SK-N-SH (cell line): ENCODE results near the gene ELOVL3. TPM values are rescaled to one million over a fixed set of nuclear protein-coding genes. Genes with fewer than 3 reads are reported as not detected.

Experiments
- CTCF ChIA-PET: fragments of 300-600, 350-600 bp; formaldehyde crosslinking; extraction: SDS; loops from one replicate; lab custom pipeline; 2021; lab: Yijun Ruan, JAX
- POLR2A ChIA-PET: fragments of 350-600 bp; sonication (Branson Sonifier 250); formaldehyde crosslinking; extraction: SDS; loops from one replicate; lab custom pipeline; 2020; ENCODE audit warnings: antibody characterized with exemption, inconsistent platforms; lab: Yijun Ruan, JAX
- DNase-seq: peaks from one replicate; pipeline ENCODE4 v3.0.0; 2012
- H2AFZ ChIP-seq: fragments of 200-600 bp; sonication (generic); 2 replicates; pipeline ENCODE4 v1.8.1; 2016; ENCODE audit warnings: antibody characterized with exemption, mild to moderate bottlenecking, low read depth
- H3F3A ChIP-seq: fragments of 200-600 bp; sonication (generic); replicated peaks from 2 replicates; pipeline ENCODE3; 2016; ENCODE audit warnings: antibody characterized with exemption, mild to moderate bottlenecking; ENCODE audit not compliant: insufficient read depth
- H3K27ac ChIP-seq, 2 experiments: fragments of 200-500 bp in 1 of 2; fragments of 200-600 bp in 1 of 2; sonication (Bioruptor generic) in 1 of 2; sonication (generic), shearing (Covaris generic) in 1 of 2; 2 replicates each; pipeline versions ENCODE4 v1.5.1 to v1.6.1; 2014 to 2016; ENCODE audit warnings: low read depth in 2 of 2, inconsistent platforms in 1 of 2, low read length in 1 of 2, mild to moderate bottlenecking in 1 of 2, mixed read lengths in 1 of 2
- H3K27me3 ChIP-seq: fragments of 200-600 bp; sonication (generic), shearing (Covaris generic); 2 replicates; pipeline ENCODE4 v1.6.1; 2016; ENCODE audit warnings: mixed run types; ENCODE audit not compliant: insufficient read depth
- H3K36me3 ChIP-seq, 2 experiments: fragments of 200-500 bp in 1 of 2; fragments of 200-600 bp in 1 of 2; sonication (Bioruptor generic) in 1 of 2; sonication (generic) in 1 of 2; replicated peaks in 1 of 2; 2 replicates each; pipeline versions ENCODE3 to v1.5.1; 2014 to 2016; ENCODE audit warnings: low read length in 1 of 2, mild to moderate bottlenecking in 1 of 2; ENCODE audit not compliant: insufficient read depth in 2 of 2, control insufficient read depth in 1 of 2
- H3K4me1 ChIP-seq, 2 experiments: fragments of 200-500 bp in 1 of 2; fragments of 200-600 bp in 1 of 2; sonication (Bioruptor generic) in 1 of 2; sonication (generic), shearing (Covaris generic) in 1 of 2; 2 replicates each; pipeline versions ENCODE4 v1.5.1 to v1.6.1; 2014 to 2016; ENCODE audit warnings: low read depth in 1 of 2, low read length in 1 of 2, mixed run types in 1 of 2; ENCODE audit not compliant: insufficient read depth in 2 of 2, control insufficient read depth in 1 of 2
- H3K4me2 ChIP-seq: fragments of 200-600 bp; sonication (generic), shearing (Covaris generic); 2 replicates; pipeline ENCODE4 v1.6.1; 2017; ENCODE audit warnings: mixed run types
- H3K4me3 ChIP-seq, 2 experiments: fragments of 200-500 bp in 1 of 2; fragments of 200-600 bp in 1 of 2; sonication (Bioruptor generic) in 1 of 2; sonication (generic), shearing (Covaris generic) in 1 of 2; 2 replicates each; pipeline versions ENCODE4 v1.5.1 to v1.8.1; 2014 to 2016; ENCODE audit warnings: low read depth in 2 of 2, inconsistent platforms in 1 of 2, low read length in 1 of 2, mild to moderate bottlenecking in 1 of 2, mixed read lengths in 1 of 2, moderate library complexity in 1 of 2
- H3K79me2 ChIP-seq: fragments of 200-600 bp; sonication (generic); 2 replicates; pipeline ENCODE4 v1.8.1; 2017; ENCODE audit warnings: mild to moderate bottlenecking; ENCODE audit not compliant: insufficient read depth
- H3K9ac ChIP-seq: fragments of 200-600 bp; sonication (generic); 2 replicates; pipeline ENCODE4 v1.6.1; 2017; ENCODE audit warnings: mixed run types
- H3K9me2 ChIP-seq: fragments of 200-600 bp; sonication (generic); 2 replicates; pipeline ENCODE4 v1.6.1; 2017; ENCODE audit warnings: mixed run types
- H3K9me3 ChIP-seq: fragments of 200-600 bp; sonication (generic); 2 replicates; pipeline ENCODE4 v1.6.1; 2017; ENCODE audit warnings: mixed run types, mild to moderate bottlenecking, moderate library complexity
- H4K20me1 ChIP-seq: fragments of 200-600 bp; sonication (generic); 2 replicates; pipeline ENCODE4 v1.6.1; 2017; ENCODE audit warnings: mild to moderate bottlenecking, mixed run types; ENCODE audit not compliant: insufficient read depth
- CTCF ChIP-seq: fragments of 200-600 bp; sonication (generic); IDR thresholded peaks from 2 replicates; pipeline ENCODE4 v1.6.1; 2017; ENCODE audit warnings: antibody characterized with exemption, mild to moderate bottlenecking, moderate library complexity
- EP300 ChIP-seq, 2 experiments: IDR thresholded peaks; 2 replicates each; pipeline versions ENCODE4 v1.4.0 to v1.6.1; 2012; ENCODE audit warnings: borderline replicate concordance in 1 of 2, low read depth in 1 of 2, low read length in 1 of 2
- FOXJ3 ChIP-seq: sonication (generic); formaldehyde crosslinking; IDR thresholded peaks from 2 replicates; pipeline ENCODE4 v1.5.1; 2020; ENCODE audit warnings: mild to moderate bottlenecking, missing genetic modification reagents
- GABPA ChIP-seq: IDR thresholded peaks from 2 replicates; pipeline ENCODE4 v1.4.0; 2012; ENCODE audit warnings: low read depth, mild to moderate bottlenecking
- GATA2 ChIP-seq: sonication (generic); formaldehyde crosslinking; IDR thresholded peaks from 2 replicates; pipeline ENCODE4 v1.5.0; 2020; ENCODE audit warnings: mild to moderate bottlenecking, missing genetic modification reagents
- IRF3 ChIP-seq: fragments of 150-350 bp; IDR thresholded peaks from 2 replicates; pipeline ENCODE4 v1.6.1; 2016; ENCODE audit warnings: mild to moderate bottlenecking, low read depth, low read length
- JUND ChIP-seq: IDR thresholded peaks from 2 replicates; pipeline ENCODE4 v1.4.0; 2012
- MAX ChIP-seq: IDR thresholded peaks from 2 replicates; pipeline ENCODE4 v1.4.0; 2012; ENCODE audit warnings: low read depth
- MEF2A ChIP-seq: IDR thresholded peaks from 2 replicates; pipeline ENCODE4 v1.4.0; 2012; ENCODE audit warnings: low read depth, borderline replicate concordance
- NRF1 ChIP-seq: IDR thresholded peaks from 2 replicates; pipeline ENCODE4 v1.6.1; 2012; ENCODE audit warnings: low read depth, mild to moderate bottlenecking, low read length
- RCOR1 ChIP-seq: fragments of 150-350 bp; IDR thresholded peaks from 2 replicates; pipeline ENCODE4 v1.6.1; 2017; ENCODE audit warnings: antibody characterized with exemption, low read length
- RXRA ChIP-seq: IDR thresholded peaks from 2 replicates; pipeline ENCODE4 v1.4.0; 2012; ENCODE audit warnings: low read depth, mild to moderate bottlenecking, borderline replicate concordance
- SIN3A ChIP-seq: IDR thresholded peaks from 2 replicates; pipeline ENCODE4 v1.6.1; 2012; ENCODE audit warnings: low read depth, mild to moderate bottlenecking, low read length, moderate library complexity, borderline replicate concordance
- TAF1 ChIP-seq: IDR thresholded peaks from 2 replicates; pipeline ENCODE4 v1.6.1; 2012; ENCODE audit warnings: low read depth, mild to moderate bottlenecking, low read length, moderate library complexity, borderline replicate concordance
- USF2 ChIP-seq: fragments of 150-350 bp; IDR thresholded peaks from 2 replicates; pipeline ENCODE4 v1.6.1; 2017; ENCODE audit warnings: antibody characterized with exemption, low read length, low read depth, borderline replicate concordance
- WGBS: methylation state at CpG from one replicate; pipeline ENCODE4 v1.1.6; 2017; ENCODE audit warnings: low lambda C conversion rate; 5-methylcytosine and 5-hydroxymethylcytosine counted together
- polyA plus RNA-seq, 3 experiments: library from polyadenylated mRNA; depleted of rRNA; stranded (reverse); fragments of >200 nt; gene quantifications; 2 replicates each; pipeline ENCODE4 v1.2.3, GENCODE V29; 2012

Gene ELOVL3
- polyA plus RNA-seq, 1 of the 3 experiments (the other 2 are of a cell fraction), result 0.25 TPM

GRCh38 chr10:102202386-102202785 lies 23.7 kb upstream of the ELOVL3 start:
- peaks cover 0 to 3% of the 10 kb centered on the region in 2 experiments; a peak in 1 of 4 replicates for H3K4me1 ChIP-seq
- no peaks in the 10 kb centered on the region for H3F3A ChIP-seq
- no peak overlapping the region for H3K4me2 ChIP-seq
- H2AFZ ChIP-seq, result no peak overlapping the region; the same call in 1 of the 2 replicates
- H3K9ac ChIP-seq, result no peak overlapping the region
- TF ChIP-seq GABPA, result no peak
- TF ChIP-seq RCOR1, result no peak
- no peak for TF ChIP-seq EP300 (IDR thresholded peaks at IDR 0.05; ENCODE audit: borderline replicate concordance in 1 of 2, low read depth in 1 of 2, low read length in 1 of 2)
- no peak for TF ChIP-seq MAX
- no peak for TF ChIP-seq MEF2A
- TF ChIP-seq GATA2 (CRISPR knock-in tag), result no peak
- no peak for TF ChIP-seq SIN3A
- no peak for TF ChIP-seq CTCF
- TF ChIP-seq RXRA, result no peak
- TF ChIP-seq JUND, result no peak
- TF ChIP-seq FOXJ3 (CRISPR knock-in tag), result no peak
- no peak for TF ChIP-seq IRF3
- no peak for TF ChIP-seq TAF1
- no peak for TF ChIP-seq USF2
- no peak for TF ChIP-seq NRF1
- TF ChIP-seq, all 33 proteins: peak for 0
- DNase-seq, result no peak
- POLR2A ChIA-PET, result no interaction called here
- CTCF ChIA-PET, result no interaction called here
- 17% methylated on average over 1 of the region's 1 CpG for WGBS
- H3K27me3 ChIP-seq, result no peaks in the 10 kb centered on the region; the same call in 1 of the 2 replicates
- H3K4me3 ChIP-seq, result no peak overlapping the region
- H4K20me1 ChIP-seq, result no peaks in the 10 kb centered on the region
- H3K27ac ChIP-seq, result no peak overlapping the region
- no peaks in the 10 kb centered on the region for H3K36me3 ChIP-seq
- no peaks in the 10 kb centered on the region for H3K79me2 ChIP-seq
- H3K9me3 ChIP-seq, result peaks cover 4% of the 10 kb centered on the region; the same call in 1 of the 2 replicates
- no peaks in the 10 kb centered on the region for H3K9me2 ChIP-seq
